BJ (cell line): ENCODE data around the gene RIPOR3. TPM values are rescaled to one million over a fixed set of nuclear protein-coding genes. Genes with fewer than 3 reads are reported as not detected.
"Not testable (repeated sequence)": the region's sequence is repeated elsewhere in the genome, so short reads cannot be mapped to it uniquely, and the experiment has no call there.

Source experiments
- CTCF ChIA-PET: fragments of 350-600 bp; formaldehyde crosslinking; extraction: SDS; loops from one replicate; lab custom pipeline; 2021; ENCODE audit warnings: antibody characterized with exemption, inconsistent platforms; lab: Yijun Ruan, JAX
- POLR2A ChIA-PET: fragments of 300-600 bp; sonication (Branson Sonifier 250); formaldehyde crosslinking; extraction: SDS; loops from one replicate; lab custom pipeline; 2021; ENCODE audit warnings: antibody characterized with exemption; lab: Charles Lee
- DNase-seq: peaks from one replicate; pipeline ENCODE4 v3.0.0-alpha.2; 2011; ENCODE audit warnings: low read depth
- H3K27me3 ChIP-seq: 2 replicates; pipeline ENCODE4 v1.6.0; 2011; ENCODE audit warnings: low read length; ENCODE audit not compliant: control insufficient read depth, insufficient read depth
- H3K36me3 ChIP-seq: 2 replicates; pipeline ENCODE4 v1.5.1; 2011; ENCODE audit warnings: low read length; ENCODE audit not compliant: control insufficient read depth, insufficient read depth
- H3K4me3 ChIP-seq: 2 replicates; pipeline ENCODE4 v1.5.1; 2011; ENCODE audit warnings: low read depth, mild to moderate bottlenecking, control low read depth, low read length
- CTCF ChIP-seq: IDR thresholded peaks from 2 replicates; pipeline ENCODE4 v1.5.1; 2011; ENCODE audit warnings: low read depth, mild to moderate bottlenecking, control low read depth, inconsistent platforms, low read length, moderate library complexity; ENCODE audit not compliant: insufficient read depth
- polyA plus RNA-seq: library from polyadenylated mRNA; depleted of rRNA; stranded (reverse); fragments of >200 nt; gene quantifications from 2 replicates; pipeline ENCODE4 v1.2.3, GENCODE V29; 2011

The RIPOR3 gene
- polyA plus RNA-seq, 1 experiment, result 1.2 TPM

- H3K4me3 ChIP-seq, result no peak overlapping the region
- no peak for TF ChIP-seq CTCF
- ChIA-PET POLR2A (interaction anchor here (0.6 kb wide), 1 partner anchor 1330 kb away, joined by 6 read pairs; no protein-coding TSS in a partner anchor), CTCF (no interaction called here)
- H3K27me3 ChIP-seq, result no peaks in the 10 kb centered on the region; the same call in 1 of the 2 replicates
- no peak for DNase-seq
- no peaks in the 10 kb centered on the region for H3K36me3 ChIP-seq
These were observed 13.0 kb downstream of the RIPOR3 start for GRCh38 chr20:50678169-50678898.

DNA sequence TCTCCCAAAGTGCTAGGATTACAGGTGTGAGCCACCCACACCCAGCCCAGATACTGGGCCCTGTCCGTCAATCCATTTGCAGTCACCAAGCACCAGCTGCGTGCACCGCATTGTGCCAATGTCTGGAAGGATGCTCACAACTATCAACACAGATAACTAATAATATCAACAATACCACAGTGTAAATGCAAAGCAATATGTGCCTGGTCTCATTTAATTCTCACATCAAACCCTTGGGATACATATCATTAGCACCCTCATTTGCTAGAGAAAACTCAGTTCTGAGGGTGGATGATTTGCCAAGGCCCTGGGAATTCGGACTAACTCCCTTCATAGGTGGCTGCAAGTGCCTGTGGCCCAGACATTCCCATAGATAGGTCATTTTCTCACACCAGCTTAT lies 14.5 kb downstream of the RIPOR3 start:
- H3K36me3 ChIP-seq, result no peaks in the 10 kb centered on the region
- no peak for TF ChIP-seq CTCF
- CTCF ChIA-PET, result no interaction called here
- H3K27me3 ChIP-seq, result no peaks in the 10 kb centered on the region; the same call in 1 of the 2 replicates
- H3K4me3 ChIP-seq, result no peak overlapping the region
- DNase-seq, result no peak
- POLR2A ChIA-PET, result no interaction called here

DNA sequence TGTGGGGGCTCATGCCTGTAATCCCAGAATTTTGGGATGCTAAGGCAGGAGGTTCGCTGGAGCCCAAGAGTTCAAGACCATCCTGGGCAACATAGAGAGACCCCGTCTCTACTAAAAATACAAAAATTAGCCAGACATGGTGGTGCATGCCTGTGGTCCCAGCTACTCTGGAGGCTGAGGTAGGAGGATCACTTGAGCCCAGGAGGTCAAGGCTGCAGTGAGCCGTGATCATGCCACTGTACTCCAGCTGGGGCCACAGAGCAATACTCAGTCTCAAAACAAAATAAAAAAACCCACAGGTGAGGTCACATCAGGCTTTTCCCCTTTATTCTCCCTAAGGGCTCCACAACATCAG lies 15.0 kb downstream of the RIPOR3 start:
- CTCF ChIA-PET, POLR2A ChIA-PET: not testable (repeated sequence)

DNA sequence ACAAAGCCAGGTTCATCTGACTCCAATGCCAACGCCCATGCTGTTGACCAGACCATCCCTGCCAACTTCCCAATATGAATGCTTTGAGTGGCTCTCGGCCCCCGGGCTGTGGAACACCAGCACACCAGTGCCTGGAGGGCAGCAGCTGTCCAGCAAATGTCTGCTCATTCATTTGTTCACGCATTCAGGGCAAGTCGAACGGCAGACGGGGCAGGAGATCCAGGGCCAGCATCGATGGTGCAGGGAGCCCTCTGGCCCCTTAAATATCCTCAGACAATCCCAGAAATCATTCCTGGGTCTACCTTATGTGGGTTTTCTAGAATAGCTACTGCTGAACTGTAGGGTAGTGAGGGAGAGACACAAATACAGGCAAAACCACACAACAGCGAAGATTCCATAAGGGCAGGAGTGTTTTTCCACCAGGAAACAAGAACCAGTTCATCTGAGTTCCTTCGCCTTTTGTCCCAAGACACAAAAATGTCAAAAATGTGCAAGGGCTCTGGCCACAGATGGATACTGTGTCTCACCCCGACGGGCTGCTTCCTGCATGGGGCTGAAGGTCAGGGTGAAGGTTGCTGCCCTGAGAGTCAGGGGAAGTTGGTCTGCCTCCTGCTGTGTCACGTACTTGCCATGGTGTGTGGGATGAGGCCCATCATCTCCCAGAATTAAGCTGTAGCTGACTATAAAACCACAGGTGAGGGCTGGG lies 15.5 kb downstream of the RIPOR3 start:
- Histone ChIP-seq H3K36me3 (no peaks in the 10 kb centered on the region), H3K27me3 (no peaks in the 10 kb centered on the region), H3K4me3 (no peak overlapping the region)
- POLR2A ChIA-PET, result no interaction called here
- DNase-seq, result no peak
- CTCF ChIA-PET, result interaction anchor here (0.8 to 1.5 kb wide), 2 partner anchors 9 to 16 kb away, joined by 3 to 4 read pairs; no protein-coding TSS in a partner anchor
- TF ChIP-seq CTCF, result no peak

More for the DNA sequence above, 15.0 kb downstream of the RIPOR3 start:
- H3K27me3 ChIP-seq, H3K36me3 ChIP-seq, H3K4me3 ChIP-seq, DNase-seq: not testable (repeated sequence)

DNA sequence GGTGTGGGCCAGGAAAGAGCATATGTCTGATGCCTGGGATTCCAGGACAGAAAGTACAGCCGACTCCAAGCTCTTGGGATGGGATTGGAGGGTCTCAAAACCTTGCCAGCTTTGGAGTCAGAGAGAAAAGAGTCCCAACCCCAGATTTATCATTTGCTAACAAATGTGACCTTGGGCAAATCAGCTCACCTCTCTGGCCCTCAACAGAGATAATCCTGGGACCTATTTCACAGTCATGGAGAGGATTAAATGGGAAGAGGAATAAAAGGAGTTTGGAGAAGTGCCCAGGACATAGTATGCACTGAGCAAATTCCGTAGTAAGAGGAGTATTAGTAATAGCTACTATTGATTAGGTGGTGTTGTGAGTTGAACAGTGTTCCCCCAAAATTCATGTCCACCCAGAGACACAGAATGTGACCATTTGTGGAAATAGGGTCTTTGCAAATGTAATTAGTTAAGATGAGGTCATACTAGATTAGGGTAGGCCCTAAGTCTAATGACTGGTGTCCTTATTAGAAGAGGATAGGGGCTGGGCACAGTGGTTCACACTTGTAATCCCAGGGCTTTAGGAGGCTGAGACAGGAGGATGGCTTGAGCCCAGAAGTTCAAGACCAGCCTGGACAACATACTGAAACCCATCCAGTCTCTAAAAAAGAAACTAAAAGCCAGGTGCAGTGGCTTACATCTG lies 17.1 kb downstream of the RIPOR3 start:
- DNase-seq, result no peak
- no peaks in the 10 kb centered on the region for H3K36me3 ChIP-seq
- POLR2A ChIA-PET, result no interaction called here
- no peak overlapping the region for H3K4me3 ChIP-seq
- TF ChIP-seq CTCF, result no peak
- CTCF ChIA-PET, result interaction anchor here (1.5 kb wide), 1 partner anchor 14 kb away, joined by 4 read pairs; no protein-coding TSS in a partner anchor
- H3K27me3 ChIP-seq, result no peaks in the 10 kb centered on the region
